Stomach (tissue), 9 donors: ENCODE data around the gene B3GNT7. TPM values are rescaled to one million over a fixed set of nuclear protein-coding genes. Genes with fewer than 3 reads are reported as not detected.

ENCODE experiments used
- DNase-seq, 2 donors: peaks; one replicate each; pipeline versions ENCODE4 v3.0.0 to v3.0.0-alpha.2; 2013 to 2019
- H3K27ac ChIP-seq, 5 donors: fragments of 200-600 bp in 4 of 5; sonication (generic) in 4 of 5; one replicate each; pipeline ENCODE4 v1.5.1; 2013 to 2019; ENCODE audit warnings: mild to moderate bottlenecking in 1 of 5, moderate library complexity in 1 of 5
- H3K27me3 ChIP-seq, 3 donors: fragments of 200-600 bp; sonication (generic); one replicate each; pipeline ENCODE4 v1.5.1; 2017 to 2019; ENCODE audit warnings: mixed run types in 1 of 3
- H3K36me3 ChIP-seq, 4 donors: fragments of 200-600 bp; sonication (generic); 1 replicate in 3 of 4; 2 replicates in 1 of 4; pipeline ENCODE4 v1.5.1; 2016 to 2019
- H3K4me1 ChIP-seq, 4 donors: fragments of 200-600 bp; sonication (generic); one replicate each; pipeline ENCODE4 v1.5.1; 2016 to 2019
- H3K4me3 ChIP-seq, 4 donors: fragments of 200-600 bp; sonication (generic) in 3 of 4; one replicate each; pipeline ENCODE4 v1.5.1; 2016 to 2019; ENCODE audit warnings: mild to moderate bottlenecking in 1 of 4
- H3K9me3 ChIP-seq, 4 donors: fragments of 200-600 bp; sonication (generic); one replicate each; pipeline ENCODE4 v1.5.1; 2016 to 2019
- CTCF ChIP-seq, 7 experiments: fragments of 450-650 bp in 4 of 7; fragments of 200-600 bp in 3 of 7; sonication (generic) in 3 of 7; IDR thresholded peaks; one replicate each; pipeline ENCODE4 v1.5.1; 2016 to 2019; ENCODE audit warnings: antibody characterized with exemption in 7 of 7, control low read depth in 2 of 7, mild to moderate bottlenecking in 1 of 7
- EP300 ChIP-seq: sonication (generic); formaldehyde crosslinking; IDR thresholded peaks from one replicate; pipeline ENCODE4 v1.6.1; 2017; ENCODE audit warnings: antibody characterized with exemption
- POLR2A ChIP-seq, 4 donors: fragments of 450-650 bp; IDR thresholded peaks; one replicate each; pipeline ENCODE4 v1.6.1; 2016; ENCODE audit warnings: antibody characterized with exemption in 4 of 4, control low read depth in 2 of 4, mild to moderate bottlenecking in 1 of 4, moderate library complexity in 1 of 4
- POLR2AphosphoS5 ChIP-seq, 3 donors: sonication (generic); formaldehyde crosslinking; IDR thresholded peaks; one replicate each; pipeline ENCODE4 v1.6.1; 2016; ENCODE audit warnings: antibody characterized with exemption in 3 of 3
- WGBS, 5 donors: extraction: QIAGEN DNeasy Blood & Tissue Kit in 3 of 5; methylation state at CpG; one replicate each; pipeline versions ENCODE4 v1.1.5 to v1.1.7; 2013 to 2018; 5-methylcytosine and 5-hydroxymethylcytosine counted together
- intact Hi-C: fragments of 100-400 bp; cut with DNase I; formaldehyde crosslinking; loops from one replicate; pipeline ENCODE4 v1.15.1; 2023; ENCODE audit warnings: low total_unique reads
- polyA plus RNA-seq, 3 donors: library from polyadenylated mRNA; stranded (reverse); fragments of 200-250 nt; gene quantifications; one replicate each; pipeline ENCODE4 v1.2.3, GENCODE V29; 2013
- total RNA-seq, 5 donors: library from RNA; depleted of rRNA; stranded (reverse); fragments of >200 nt; gene quantifications; one replicate each; pipeline versions ENCODE4 v1.1.0 to v1.2.3, GENCODE V29; 2014 to 2016
- donor health status: healthy with polysubstance abuse.
- donor health status: Bipolar disorder and iron deficiency.
- donor health status: healthy.

Gene B3GNT7
- total and polyA plus RNA-seq, 8 donors = 1.9 to 156 (median 16.3) TPM

- peak in 1 of 2 donors; percentile 53 for DNase-seq
- Histone ChIP-seq H3K27me3 (peaks cover 0 to 42% (median 19%) of the 10 kb centered on the region in 3 donors), H3K4me3 (no peak overlapping the region), H3K27ac (peak overlapping the region in 1 of 5 donors; percentile 42), H3K9me3 (no peaks in the 10 kb centered on the region), H3K36me3 (peaks cover 0 to 10% (median 8%) of the 10 kb centered on the region in 4 donors), H3K4me1 (peaks cover 13 to 37% (median 22%) of the 10 kb centered on the region in 4 donors)
- intact Hi-C loops = no loop called here
- TF ChIP-seq CTCF (IDR thresholded peaks at IDR 0.05) = peak in 1 of 7 experiments; percentile 23
- TF ChIP-seq POLR2AphosphoS5 (IDR thresholded peaks at IDR 0.05) = no peak
- no peak for TF ChIP-seq POLR2A (IDR thresholded peaks at IDR 0.05)
- no peak for TF ChIP-seq EP300
- 71 to 86% (median 85%) methylated on average over 6 to 17 of the region's 17 CpGs for WGBS, 5 donors
These were observed 2.1 kb upstream of the B3GNT7 start for GRCh38 chr2:231393149-231394131.

- Histone ChIP-seq H3K36me3 (peaks cover 0 to 21% (median 15%) of the 10 kb centered on the region in 4 donors), H3K4me1 (peaks cover 17 to 43% (median 30%) of the 10 kb centered on the region in 4 donors), H3K27ac (peak overlapping the region; percentile 50 to 90 (median 77)), H3K27me3 (peaks cover 0 to 42% (median 19%) of the 10 kb centered on the region in 3 donors), H3K4me3 (peak overlapping the region in 3 of 4 donors; percentile 59 to 73 (median 69)), H3K9me3 (no peaks in the 10 kb centered on the region)
- peak in 1 of 2 donors; percentile 67 for DNase-seq
- 75 to 81% (median 79%) methylated on average over 13 of the region's 13 CpGs for WGBS, 5 donors
- intact Hi-C loops = loop anchor here (5.0 kb wide), 1 partner anchor 97 kb away; no protein-coding TSS in a partner anchor
- peak in 3 of 7 experiments; percentile 8 to 28 (median 27) for TF ChIP-seq CTCF (IDR thresholded peaks at IDR 0.05)
- no peak for TF ChIP-seq POLR2AphosphoS5 (IDR thresholded peaks at IDR 0.05)
- no peak for TF ChIP-seq POLR2A (IDR thresholded peaks at IDR 0.05)
These were observed 1.0 kb upstream of the B3GNT7 start for GRCh38 chr2:231394211-231395141.

- Histone ChIP-seq H3K9me3 (no peaks in the 10 kb centered on the region), H3K27ac (peak overlapping the region; percentile 16 to 90 (median 77)), H3K36me3 (peaks cover 0 to 21% (median 15%) of the 10 kb centered on the region in 4 donors), H3K4me1 (peaks cover 31 to 60% (median 41%) of the 10 kb centered on the region in 4 donors), H3K27me3 (peaks cover 0 to 42% (median 19%) of the 10 kb centered on the region in 3 donors), H3K4me3 (peak overlapping the region; percentile 55 to 73 (median 64))
- DNase-seq = no peak
- intact Hi-C loops = loop anchor here (5.0 kb wide), 1 partner anchor 99 kb away; no protein-coding TSS in a partner anchor
- WGBS, 5 donors = 8 to 23% (median 11%) methylated on average over 12 to 41 of the region's 41 CpGs
- no peak for TF ChIP-seq POLR2AphosphoS5 (IDR thresholded peaks at IDR 0.05)
- no peak for TF ChIP-seq EP300
- TF ChIP-seq CTCF (IDR thresholded peaks at IDR 0.05) = no peak
- TF ChIP-seq POLR2A (IDR thresholded peaks at IDR 0.05) = no peak
These were observed 730 bp downstream of the B3GNT7 start for GRCh38 chr2:231396058-231396821.
